GM18526 (cell line): Measurements from ENCODE around the gene OBSL1.

Experiments used
- POLR2A ChIP-seq: IDR thresholded peaks from 3 replicates; pipeline ENCODE4 v1.6.1; 2011; ENCODE audit not compliant: insufficient read length; ENCODE audit errors: extremely low read depth

OBSL1 gene

DNA sequence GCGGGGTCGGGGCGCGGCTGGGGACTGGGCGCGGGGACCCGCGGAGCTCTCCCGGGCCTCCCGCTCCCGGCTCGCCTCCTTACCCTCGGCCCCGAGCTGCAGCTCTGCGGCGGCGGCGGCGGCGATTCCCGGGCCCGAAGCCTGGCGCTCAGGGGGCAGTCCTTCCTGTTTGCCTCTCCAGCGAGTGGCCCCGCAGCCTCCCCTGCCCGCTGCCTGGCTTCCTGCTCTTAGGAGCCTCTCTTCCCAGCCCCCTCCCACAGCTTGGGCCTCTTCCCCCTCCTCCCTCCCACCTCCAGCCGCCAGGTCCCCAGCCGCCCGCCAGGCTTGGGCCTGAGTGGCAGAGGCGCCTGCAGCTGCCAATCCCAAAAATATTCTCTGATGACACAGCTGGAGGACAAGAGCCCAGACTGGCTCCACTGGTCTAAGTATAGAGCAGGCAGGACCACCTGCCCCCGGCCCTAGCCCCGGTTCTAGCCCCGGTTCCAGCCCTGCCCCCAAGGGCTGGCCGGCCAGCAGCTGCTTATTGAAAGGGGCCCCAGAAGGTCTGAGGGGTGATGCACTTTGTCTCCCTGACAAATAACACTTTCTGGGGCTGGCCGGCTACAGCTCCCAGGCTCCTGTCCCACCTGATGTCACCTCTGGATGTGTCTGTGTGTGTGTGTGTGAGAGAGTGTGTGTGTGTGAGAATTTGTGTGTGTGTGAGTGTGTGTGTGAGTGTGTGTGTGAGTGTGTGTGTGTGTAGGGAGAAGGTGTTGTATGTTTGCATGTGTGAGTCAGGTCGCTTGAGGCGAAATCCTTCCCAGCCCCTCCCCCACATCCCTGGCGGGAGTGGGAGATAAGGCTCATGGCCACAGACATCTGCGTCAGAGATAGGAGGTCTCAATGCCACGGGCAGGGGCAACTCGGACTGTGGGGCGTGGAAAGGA lies at the start of gene OBSL1:
Gene OBSL1 (minus strand): TSS at position 229 of the 926 bp plus-strand sequence. CDS start 307 bp downstream, outside the sequence.
- TF ChIP-seq POLR2A = no peak

DNA sequence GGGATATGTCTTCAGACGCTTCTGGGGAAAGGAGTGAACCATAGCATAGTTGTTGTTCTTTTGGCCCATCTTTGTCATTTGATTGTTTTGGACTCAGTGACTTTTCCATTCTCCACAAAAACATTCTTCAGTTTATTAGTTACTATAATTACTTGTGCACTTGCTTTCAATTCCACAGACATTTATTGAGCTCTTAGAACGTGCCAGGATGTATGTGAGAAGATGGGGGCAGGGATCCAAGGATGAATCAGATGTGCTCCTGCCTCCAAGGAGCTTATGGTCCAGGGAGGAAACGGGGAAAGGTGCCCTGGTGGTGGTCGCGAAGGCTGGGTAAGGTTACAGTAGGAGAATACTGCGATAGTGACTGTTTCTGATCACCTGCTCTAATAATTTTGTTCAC lies 49.2 kb upstream of the OBSL1 start:
- no peak for TF ChIP-seq POLR2A

DNA sequence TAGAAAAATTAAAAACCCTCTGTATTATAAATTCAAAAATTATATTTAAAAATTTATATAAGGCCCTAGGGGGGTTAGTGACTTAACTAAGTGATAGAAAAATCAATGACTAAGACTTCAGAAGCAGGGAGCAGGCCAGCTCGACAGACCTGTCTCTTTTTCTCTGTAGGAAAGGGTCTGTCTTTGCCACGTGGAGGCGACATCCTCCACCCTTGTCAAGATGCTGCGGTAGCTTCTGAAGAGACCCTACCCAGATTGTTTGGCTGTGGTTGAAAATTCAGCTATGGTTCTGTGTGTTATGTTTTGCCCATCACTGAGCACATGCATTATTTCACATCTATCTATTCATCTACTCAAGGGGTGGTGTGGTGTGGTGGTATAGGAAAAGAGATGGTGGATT lies 47.9 kb upstream of the OBSL1 start:
- TF ChIP-seq POLR2A = no peak

DNA sequence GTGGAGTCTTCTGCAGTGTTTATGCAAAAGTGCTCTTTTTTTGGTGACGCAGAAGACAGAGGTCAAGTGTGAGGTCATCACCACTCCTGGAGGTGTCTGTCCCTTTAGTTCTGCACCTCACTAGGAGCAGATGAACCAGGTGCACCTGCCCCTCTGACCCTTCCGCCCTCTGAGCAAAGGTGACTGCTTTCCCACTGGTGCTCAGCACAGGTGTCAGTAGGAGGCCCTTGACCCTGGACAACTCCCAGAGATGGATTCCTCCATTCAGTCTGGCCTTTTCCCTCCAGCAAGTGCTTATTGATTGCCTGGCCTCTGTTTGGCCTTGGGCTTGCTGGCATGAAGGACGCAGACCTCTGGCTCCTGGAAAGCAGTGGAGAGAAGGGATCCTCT lies 47.4 kb upstream of the OBSL1 start:
- TF ChIP-seq POLR2A = no peak

DNA sequence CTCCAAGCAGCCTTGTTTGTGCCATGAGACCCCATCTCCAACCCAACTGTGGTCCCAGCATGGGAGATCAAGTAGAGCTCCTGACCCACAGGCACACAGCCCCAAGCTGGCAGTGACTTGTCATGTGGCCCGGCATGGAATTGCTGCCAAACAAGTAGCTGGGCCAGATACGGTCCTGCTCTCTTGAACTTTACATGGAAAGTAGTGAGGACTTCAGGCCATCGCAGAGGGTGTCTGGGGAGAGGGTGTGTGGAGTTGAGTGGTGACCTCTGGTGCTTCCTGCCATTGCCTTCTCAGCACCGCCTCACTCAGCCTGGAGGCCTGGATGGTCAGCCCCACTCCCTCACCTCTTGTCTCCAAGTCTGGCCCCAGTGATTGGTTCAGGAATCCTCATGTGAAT lies 45.2 kb upstream of the OBSL1 start:
- no peak for TF ChIP-seq POLR2A

DNA sequence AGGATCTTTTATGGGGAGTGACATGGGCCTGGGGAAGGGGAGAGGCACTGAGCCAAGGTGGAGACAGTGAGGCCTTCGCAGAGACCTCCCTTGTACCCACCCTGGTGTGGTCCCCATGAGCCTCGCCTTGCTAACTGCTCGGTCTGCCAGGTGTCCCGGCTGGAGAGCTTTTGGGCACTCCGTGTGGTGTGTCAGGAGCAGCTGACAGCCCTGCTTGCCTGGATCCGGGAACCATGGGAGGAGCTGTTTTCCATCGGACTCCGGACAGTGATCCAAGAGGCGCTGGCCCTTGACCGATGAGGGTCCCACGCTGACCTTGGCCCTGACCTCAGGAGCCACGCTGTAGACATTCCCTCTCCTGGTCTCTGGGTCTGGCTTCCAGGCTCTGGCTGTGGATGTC lies 44.6 kb upstream of the OBSL1 start:
- TF ChIP-seq POLR2A = no peak

DNA sequence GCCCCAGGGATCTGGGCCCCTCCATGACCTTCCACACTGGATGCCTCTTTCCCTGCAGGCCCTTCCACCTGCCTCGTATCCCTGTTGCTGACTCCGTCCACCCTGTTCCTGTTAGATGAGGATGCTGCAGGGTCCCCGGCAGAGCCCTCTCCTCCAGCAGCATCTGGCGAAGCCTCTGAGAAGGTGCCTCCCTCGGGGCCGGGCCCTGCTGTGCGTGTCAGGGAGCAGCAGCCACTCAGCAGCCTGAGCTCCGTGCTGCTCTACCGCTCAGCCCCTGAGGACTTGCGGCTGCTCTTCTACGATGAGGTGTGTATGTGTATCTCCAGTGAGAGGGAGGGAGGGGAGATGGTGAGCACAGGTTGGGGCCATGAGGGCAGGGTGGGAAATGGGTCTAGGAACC lies 43.7 kb upstream of the OBSL1 start:
- TF ChIP-seq POLR2A = no peak

DNA sequence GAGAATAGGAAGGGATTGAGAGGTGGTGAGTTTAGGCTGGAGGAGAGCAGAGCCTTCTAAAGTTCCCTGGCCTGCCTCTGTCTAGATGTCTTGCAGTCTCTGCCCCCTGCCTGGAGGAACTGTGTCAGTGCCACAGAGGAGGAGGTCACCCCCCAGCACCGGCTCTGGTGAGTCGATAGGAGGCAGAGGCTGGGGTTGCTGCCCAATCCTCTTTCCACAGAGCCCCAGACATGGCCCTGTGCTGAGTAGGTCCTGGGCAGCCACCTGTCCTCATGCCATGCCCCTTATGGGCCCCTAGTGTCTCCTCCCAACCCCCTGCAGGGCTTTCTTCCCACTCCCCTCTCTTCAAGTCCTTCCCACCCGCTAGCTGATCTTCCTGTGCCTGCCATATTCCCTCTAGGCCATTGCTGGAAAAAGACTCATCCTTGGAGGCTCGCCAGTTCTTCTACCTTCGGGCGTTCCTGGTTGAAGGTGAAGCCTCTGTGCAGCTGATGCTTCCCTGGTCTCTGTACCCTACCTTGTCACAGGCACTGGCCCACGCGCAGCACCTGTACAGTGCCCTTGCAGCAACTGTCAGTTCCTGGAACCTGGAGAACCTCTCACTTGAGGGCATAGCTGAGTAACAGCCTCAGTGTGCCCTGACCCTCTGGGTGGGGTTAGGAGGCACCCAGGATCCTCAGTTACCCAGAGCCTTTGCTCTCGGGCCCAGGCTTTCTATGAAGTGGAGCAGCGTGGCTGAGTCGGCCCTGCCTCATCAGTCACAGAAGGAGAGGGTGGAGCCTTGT lies 42.9 kb upstream of the OBSL1 start:
- no peak for TF ChIP-seq POLR2A

DNA sequence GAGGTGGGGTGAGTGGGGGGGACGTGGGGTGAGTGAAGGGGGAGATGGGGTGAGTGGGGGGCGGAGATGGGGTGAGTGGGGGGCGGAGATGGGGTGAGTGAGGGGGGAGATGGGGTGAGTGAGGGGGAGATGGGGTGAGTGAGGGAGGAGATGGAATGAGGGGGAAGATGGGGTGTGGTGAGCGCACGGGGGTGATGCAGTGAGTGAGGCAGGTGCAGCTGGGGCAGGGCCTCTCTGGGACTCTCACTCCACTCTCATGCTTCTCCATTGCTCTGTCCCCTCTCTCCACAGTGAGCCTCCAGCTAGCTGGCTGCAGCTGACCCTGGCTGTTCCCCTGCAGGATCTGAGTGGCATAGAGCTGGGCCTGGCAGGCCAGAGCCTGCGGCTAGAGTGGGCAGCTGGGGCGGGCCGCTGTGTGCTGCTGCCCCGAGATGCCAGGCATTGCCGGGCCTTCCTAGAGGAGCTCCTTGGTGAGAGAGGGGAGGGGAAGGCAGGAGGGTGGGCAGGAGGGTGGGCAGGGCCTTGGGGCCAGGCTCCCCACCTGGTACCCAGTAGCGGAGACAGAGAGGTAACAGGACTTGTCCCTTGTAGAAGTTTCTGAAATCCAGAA lies 42.2 kb upstream of the OBSL1 start:
- TF ChIP-seq POLR2A = no peak

DNA sequence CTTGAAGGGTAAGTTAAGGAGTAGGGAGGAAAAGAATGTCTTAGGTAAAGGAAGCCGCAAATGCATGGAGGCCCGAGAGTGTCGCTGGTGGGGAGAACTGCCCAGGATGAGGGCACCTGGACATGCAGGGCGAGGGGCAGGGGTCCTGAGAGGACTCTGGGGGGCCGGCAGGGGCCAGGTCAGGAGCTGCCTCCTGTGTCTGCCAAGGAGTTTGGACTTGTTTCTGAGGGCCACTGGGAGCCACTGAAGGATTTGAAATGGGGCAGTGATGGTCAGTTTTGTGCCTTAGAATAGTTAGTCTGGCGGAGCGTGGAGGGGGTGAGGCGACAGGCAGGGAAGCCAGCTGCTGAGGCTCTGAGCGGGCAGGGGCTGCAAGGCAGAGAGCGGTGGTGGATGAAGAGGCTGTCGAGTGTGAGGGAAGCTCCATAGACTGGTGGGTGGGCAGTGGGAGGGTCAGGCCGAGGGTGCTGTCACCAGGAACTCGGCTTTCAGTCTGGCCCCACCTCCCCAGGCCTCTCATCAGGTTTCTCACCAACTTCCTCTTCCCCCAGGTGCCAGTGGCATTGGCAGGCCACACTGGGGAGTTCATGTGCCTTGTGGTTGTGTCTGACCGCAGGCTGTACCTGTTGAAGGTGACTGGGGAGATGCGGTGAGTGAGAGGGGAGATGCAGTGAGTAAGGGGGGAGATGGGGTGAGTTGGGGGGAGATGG lies 41.4 kb upstream of the OBSL1 start:
- no peak for TF ChIP-seq POLR2A

DNA sequence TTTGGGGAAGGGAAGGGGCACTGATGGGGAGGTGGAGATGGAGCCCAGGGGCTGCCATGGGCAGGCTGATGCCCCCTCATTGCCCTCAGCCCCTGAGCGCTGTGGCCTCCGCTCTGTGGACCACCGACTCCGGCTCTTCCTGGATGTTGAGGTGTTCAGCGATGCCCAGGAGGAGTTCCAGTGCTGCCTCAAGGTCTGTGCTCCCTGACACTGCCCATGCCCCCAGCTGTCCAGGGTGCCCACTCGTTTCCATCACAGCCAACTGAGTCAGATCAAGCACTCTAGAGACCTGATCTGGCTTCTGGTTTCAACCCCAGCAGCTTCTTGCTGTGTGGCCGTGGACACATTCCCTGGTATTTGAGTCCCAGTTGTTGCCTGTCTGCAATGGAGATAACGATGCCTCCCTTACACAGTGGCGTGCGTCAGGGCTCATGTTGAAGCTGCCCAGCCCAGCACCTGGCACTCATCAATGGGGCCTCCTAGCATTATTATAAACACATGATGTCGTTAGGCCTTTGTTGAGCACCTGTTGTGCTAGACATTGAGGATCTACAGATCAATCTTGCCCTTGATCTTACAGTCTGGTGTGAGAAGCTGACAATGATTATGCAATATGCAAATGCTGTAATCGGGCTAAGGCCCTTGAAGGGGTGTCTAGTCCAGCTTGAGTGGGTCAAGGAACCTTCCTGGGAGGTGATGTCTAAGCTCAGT lies 40.7 kb upstream of the OBSL1 start:
- TF ChIP-seq POLR2A = no peak

DNA sequence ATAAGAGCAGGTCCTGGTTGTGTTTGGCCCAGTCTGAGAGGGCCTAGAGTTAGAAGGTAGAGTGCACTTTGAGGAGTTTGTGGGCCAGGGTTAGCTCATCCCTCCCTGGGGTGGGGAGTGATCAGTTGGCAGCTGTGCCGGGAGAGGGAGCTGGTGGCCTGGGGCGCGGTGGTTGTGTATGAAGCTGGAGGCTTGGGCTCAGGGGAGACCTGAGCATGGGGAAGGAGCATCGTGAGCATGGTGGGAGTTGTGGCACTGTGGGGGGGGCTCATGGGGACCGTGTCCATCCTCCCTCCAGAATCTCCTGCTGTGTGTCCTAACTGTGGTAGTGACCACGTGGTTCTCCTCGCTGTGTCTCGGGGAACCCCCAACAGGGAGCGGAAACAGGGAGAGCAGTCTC lies 40.0 kb upstream of the OBSL1 start:
- no peak for TF ChIP-seq POLR2A

DNA sequence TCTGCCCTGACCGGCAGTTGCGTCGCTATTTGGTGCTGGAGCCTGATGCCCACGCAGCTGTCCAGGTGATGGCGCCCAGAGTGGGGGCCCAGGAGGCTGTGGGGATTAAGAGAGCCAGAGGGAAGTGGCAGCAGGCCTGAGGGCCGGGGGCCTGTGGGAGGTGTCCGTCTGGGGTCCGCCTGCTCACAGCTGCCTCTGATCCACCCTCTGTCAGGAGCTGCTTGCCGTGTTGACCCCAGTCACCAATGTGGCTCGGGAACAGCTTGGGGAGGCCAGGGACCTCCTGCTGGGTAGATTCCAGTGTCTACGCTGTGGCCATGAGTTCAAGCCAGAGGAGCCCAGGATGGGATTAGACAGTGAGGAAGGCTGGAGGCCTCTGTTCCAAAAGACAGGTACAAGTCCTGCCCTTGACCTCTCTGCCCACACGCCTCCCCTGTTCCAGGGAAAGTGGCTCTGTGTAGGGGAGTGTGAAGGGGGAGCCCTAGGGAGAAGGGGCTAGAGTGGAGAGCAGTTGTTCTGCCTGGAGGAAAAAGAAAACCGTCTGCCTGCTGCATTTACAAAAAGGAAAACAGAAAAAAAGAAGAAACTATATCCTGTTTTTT lies 37.9 kb upstream of the OBSL1 start:
- TF ChIP-seq POLR2A = no peak

DNA sequence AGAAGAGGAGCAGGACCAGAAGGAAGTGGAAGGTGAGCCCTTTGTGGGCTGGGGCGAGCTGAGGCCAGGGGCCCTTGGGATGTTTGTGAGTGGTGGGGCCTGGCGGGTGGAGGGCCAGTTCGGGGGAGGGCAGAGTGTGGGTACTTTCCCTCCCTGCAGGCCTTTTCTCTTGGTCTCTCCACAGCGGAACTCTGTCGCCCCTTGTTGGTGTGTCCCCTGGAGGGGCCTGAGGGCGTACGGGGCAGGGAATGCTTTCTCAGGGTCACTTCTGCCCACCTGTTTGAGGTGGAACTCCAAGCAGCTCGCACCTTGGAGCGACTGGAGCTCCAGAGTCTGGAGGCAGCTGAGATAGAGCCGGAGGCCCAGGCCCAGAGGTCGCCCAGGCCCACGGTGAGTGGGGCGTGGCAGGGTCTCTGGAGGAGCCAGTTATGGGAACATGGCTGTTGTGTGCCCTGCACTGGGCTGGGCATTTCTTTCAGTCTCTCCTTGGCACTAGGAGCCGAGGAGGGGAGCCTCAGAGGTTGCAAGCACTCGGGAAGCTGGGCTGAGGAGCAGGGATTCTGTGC lies 37.1 kb upstream of the OBSL1 start:
- no peak for TF ChIP-seq POLR2A
